Heart left ventricle (tissue), 16 donors: ENCODE measurements around the gene SUGP1. TPM values are rescaled to one million over a fixed set of nuclear protein-coding genes. Genes with fewer than 3 reads are reported as not detected.
"Not testable (repeated sequence)": the region's sequence is repeated elsewhere in the genome, so short reads cannot be mapped to it uniquely, and the experiment has no call there.

Source experiments
- ATAC-seq, 4 donors: fragments of 200-7000 bp; cut with Tn5 transposase; one replicate each; pipeline ENCODE4 v1.9.1; 2020 to 2022; ENCODE audit warnings: moderate library complexity in 4 of 4, mild to moderate bottlenecking in 3 of 4, moderate number of reproducible peaks in 1 of 4
- DNase-seq, 5 donors: peaks; one replicate each; pipeline ENCODE4 v3.0.0-alpha.2; 2020
- H3K27ac ChIP-seq, 12 donors: fragments of 200-600 bp; sonication (generic) in 4 of 12; one replicate each; pipeline versions ENCODE4 v1.5.0 to v1.8.0; 2016 to 2022; ENCODE audit warnings: mild to moderate bottlenecking in 2 of 12
- H3K27me3 ChIP-seq, 9 donors: fragments of 200-600 bp; sonication (generic) in 2 of 9; one replicate each; pipeline versions ENCODE4 v1.5.1 to v1.8.0; 2016 to 2022; ENCODE audit warnings: mild to moderate bottlenecking in 3 of 9
- H3K36me3 ChIP-seq, 9 donors: fragments of 200-600 bp; sonication (generic) in 2 of 9; one replicate each; pipeline versions ENCODE4 v1.5.0 to v1.8.0; 2018 to 2022; ENCODE audit warnings: mild to moderate bottlenecking in 2 of 9
- H3K4me1 ChIP-seq, 12 donors: fragments of 200-600 bp; sonication (generic) in 4 of 12; one replicate each; pipeline versions ENCODE4 v1.5.0 to v1.8.0; 2016 to 2022; ENCODE audit warnings: mild to moderate bottlenecking in 3 of 12
- H3K4me3 ChIP-seq, 12 donors: fragments of 200-600 bp; sonication (generic) in 4 of 12; one replicate each; pipeline versions ENCODE4 v1.5.0 to v1.8.0; 2017 to 2022; ENCODE audit warnings: mild to moderate bottlenecking in 9 of 12, moderate library complexity in 4 of 12
- H3K9me3 ChIP-seq, 12 donors: fragments of 200-600 bp; sonication (generic) in 4 of 12; one replicate each; pipeline versions ENCODE4 v1.5.0 to v1.8.0; 2016 to 2022; ENCODE audit warnings: mild to moderate bottlenecking in 1 of 12
- POLR2A ChIP-seq, 2 donors: fragments of 450-650 bp; IDR thresholded peaks; one replicate each; pipeline ENCODE4 v1.6.1; 2017; ENCODE audit warnings: antibody characterized with exemption in 2 of 2, mild to moderate bottlenecking in 2 of 2, moderate library complexity in 2 of 2
- WGBS, 4 donors: extraction: QIAGEN DNeasy Blood & Tissue Kit in 2 of 4; methylation state at CpG; one replicate each; pipeline versions ENCODE4 v1.1.5 to v1.1.7; 2013 to 2018; 5-methylcytosine and 5-hydroxymethylcytosine counted together
- intact Hi-C, 10 donors: fragments of 100-400 bp; cut with DNase I; formaldehyde crosslinking; loops; one replicate each; pipeline versions ENCODE4 v1.11.1 to v1.14.2; 2022
- polyA plus RNA-seq, 2 donors: library from polyadenylated mRNA; stranded (reverse); fragments of 200-250 nt; gene quantifications; one replicate each; pipeline ENCODE4 v1.2.3, GENCODE V29; 2013
- total RNA-seq, 9 donors: library from RNA; depleted of rRNA in 2 of 9; stranded (reverse); fragments of >200 nt in 2 of 9; fragmentation: NEBNext Ultra II Directional in 3 of 9; extraction: Animal tissue kit (Norgen Biotek cat#: 25700) in 3 of 9; gene quantifications; one replicate each; pipeline versions ENCODE4 v1.1.0 to v1.2.4, GENCODE V29; 2016 to 2023
- TF ChIP-seq, protein P1 (sequence below), 12 donors: fragments of 200-600 bp; sonication (generic) in 4 of 12; IDR thresholded peaks; one replicate each; pipeline versions ENCODE4 v1.5.0 to v1.8.0; 2018 to 2022; ENCODE audit warnings: antibody characterized with exemption in 12 of 12, mild to moderate bottlenecking in 5 of 12
- donor health status: ischemic (EF 13 %, LVEDD 7.1; RV severe dilation, severe dysfunction).
- donor health status: healthy with polysubstance abuse.
- donor health status: DM: no; HTN: yes; CAD: no.
- donor health status: DM: no; HTN: no; CAD: no.
- donor health status: ischemic (EF 25% LVEDD 6.9; RV normal size, moderate dysfunction).
- donor health status: ischemic (EF 25% LVEDD 5.7; RV mildly dilated, moderate dysfunction).
- donor health status: healthy.
- donor health status: DM: yes; HTN: yes; CAD: no.
- donor health status: ischemic (EF 35%, LVEDD 5.7; RV mildly dilated, moderate dysfunction).
- donor health status: nonischemic (EF 11% LVEDD 7.7; RV severe dilation, severe dysfunction).
- donor health status: DM: yes; HTN: yes; CAD: no.
- donor health status: PGD.
- donor health status: ischemic (EF 29% LVEDD 5.4; RV normal size, mild dysfunction).
- donor health status: nonischemic (EF 23%, LVEDD 6.1; RV moderate dilation, normal function).

Gene SUGP1
- total and polyA plus RNA-seq, 11 donors, result 28.7 to 53.4 (median 41.0) TPM

DNA sequence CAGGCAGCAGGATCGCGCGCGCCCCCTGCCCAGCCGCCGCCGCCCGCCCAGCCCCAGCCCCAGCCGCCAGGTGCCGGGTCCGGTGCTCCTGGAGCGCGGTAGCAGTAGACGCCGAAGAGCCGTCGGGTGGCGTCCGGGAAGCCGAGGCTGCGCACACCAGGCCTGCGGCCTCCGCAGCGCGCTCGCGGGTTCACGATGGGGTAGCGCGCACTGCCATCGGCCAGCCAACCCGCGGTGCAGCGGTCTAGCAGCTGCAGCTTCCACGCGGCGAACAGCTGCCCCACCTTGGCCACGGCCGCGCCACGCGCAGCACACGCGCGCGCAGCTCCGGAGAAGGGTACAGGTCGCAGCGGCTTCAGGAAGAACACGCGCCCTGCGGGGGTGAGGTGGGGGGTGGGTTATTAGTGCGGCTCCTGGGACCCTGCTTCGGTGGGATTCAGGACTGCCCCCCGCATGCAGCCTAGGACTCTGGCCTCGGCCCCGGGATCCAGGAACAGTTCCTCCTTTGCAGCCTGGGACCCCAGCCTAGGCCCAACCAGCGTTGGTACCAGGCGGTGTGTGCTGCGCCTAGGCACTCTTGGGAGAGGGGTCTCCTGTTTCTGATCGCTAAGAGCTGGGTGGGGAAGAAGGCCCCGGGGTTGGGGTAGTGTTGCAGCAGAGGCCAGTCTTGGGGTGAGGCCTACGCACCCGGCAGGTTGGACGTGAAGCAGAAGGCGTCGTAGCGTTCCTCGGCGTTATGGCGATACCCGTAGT is 62.3 kb downstream of the SUGP1 start:
- H3K4me3 ChIP-seq, result no peak overlapping the region
- intact Hi-C loops, result no loop called here
- peaks cover 0 to 8% (median 0%) of the 10 kb centered on the region in 12 donors for H3K9me3 ChIP-seq
- DNase-seq (no peak), ATAC-seq (no peak)
- H3K27ac ChIP-seq, result no peak overlapping the region
- 67 to 83% (median 76%) methylated on average over 28 to 72 of the region's 72 CpGs for WGBS, 4 donors
- no peaks in the 10 kb centered on the region for H3K36me3 ChIP-seq
- H3K27me3 ChIP-seq, result peaks cover 8 to 90% (median 42%) of the 10 kb centered on the region in 9 donors
- TF ChIP-seq POLR2A (IDR thresholded peaks at IDR 0.05), result no peak
- TF ChIP-seq, protein P1, sequence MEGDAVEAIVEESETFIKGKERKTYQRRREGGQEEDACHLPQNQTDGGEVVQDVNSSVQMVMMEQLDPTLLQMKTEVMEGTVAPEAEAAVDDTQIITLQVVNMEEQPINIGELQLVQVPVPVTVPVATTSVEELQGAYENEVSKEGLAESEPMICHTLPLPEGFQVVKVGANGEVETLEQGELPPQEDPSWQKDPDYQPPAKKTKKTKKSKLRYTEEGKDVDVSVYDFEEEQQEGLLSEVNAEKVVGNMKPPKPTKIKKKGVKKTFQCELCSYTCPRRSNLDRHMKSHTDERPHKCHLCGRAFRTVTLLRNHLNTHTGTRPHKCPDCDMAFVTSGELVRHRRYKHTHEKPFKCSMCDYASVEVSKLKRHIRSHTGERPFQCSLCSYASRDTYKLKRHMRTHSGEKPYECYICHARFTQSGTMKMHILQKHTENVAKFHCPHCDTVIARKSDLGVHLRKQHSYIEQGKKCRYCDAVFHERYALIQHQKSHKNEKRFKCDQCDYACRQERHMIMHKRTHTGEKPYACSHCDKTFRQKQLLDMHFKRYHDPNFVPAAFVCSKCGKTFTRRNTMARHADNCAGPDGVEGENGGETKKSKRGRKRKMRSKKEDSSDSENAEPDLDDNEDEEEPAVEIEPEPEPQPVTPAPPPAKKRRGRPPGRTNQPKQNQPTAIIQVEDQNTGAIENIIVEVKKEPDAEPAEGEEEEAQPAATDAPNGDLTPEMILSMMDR (IDR thresholded peaks at IDR 0.05), result no peak
- peaks cover 0 to 10% (median 0%) of the 10 kb centered on the region in 12 donors for H3K4me1 ChIP-seq

DNA sequence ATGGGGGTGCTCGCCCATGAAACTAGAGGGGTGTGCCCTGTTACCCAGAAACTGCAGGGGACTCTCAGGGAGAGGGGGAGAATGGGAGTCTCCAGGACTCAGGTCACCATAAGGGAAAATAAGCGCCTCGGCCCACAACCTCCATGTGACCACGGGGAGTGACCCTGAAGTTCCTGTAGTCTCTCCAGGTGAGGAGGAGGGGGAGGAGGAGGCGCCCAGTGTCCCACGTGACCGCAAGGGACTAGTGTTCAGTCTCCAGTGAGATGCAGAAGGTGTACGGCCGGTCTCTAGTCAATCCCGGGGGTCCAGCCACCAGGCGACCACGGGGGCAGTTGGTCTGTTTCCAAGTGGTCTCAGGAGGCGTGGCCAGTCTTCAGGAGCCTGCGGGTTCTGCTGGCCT is 63.2 kb downstream of the SUGP1 start:
- Histone ChIP-seq H3K27ac (no peak overlapping the region), H3K4me1 (peaks cover 0 to 10% (median 0%) of the 10 kb centered on the region in 12 donors), H3K36me3 (no peaks in the 10 kb centered on the region), H3K27me3 (peaks cover 8 to 90% (median 36%) of the 10 kb centered on the region in 9 donors), H3K4me3 (no peak overlapping the region), H3K9me3 (peaks cover 0 to 8% (median 0%) of the 10 kb centered on the region in 12 donors)
- 65 to 79% (median 68%) methylated on average over 8 to 14 of the region's 14 CpGs for WGBS, 4 donors
- TF ChIP-seq, protein P1 (IDR thresholded peaks at IDR 0.05), result no peak
- TF ChIP-seq POLR2A (IDR thresholded peaks at IDR 0.05), result no peak
- intact Hi-C loops, result no loop called here
- DNase-seq, result no peak
- ATAC-seq, result no peak

DNA sequence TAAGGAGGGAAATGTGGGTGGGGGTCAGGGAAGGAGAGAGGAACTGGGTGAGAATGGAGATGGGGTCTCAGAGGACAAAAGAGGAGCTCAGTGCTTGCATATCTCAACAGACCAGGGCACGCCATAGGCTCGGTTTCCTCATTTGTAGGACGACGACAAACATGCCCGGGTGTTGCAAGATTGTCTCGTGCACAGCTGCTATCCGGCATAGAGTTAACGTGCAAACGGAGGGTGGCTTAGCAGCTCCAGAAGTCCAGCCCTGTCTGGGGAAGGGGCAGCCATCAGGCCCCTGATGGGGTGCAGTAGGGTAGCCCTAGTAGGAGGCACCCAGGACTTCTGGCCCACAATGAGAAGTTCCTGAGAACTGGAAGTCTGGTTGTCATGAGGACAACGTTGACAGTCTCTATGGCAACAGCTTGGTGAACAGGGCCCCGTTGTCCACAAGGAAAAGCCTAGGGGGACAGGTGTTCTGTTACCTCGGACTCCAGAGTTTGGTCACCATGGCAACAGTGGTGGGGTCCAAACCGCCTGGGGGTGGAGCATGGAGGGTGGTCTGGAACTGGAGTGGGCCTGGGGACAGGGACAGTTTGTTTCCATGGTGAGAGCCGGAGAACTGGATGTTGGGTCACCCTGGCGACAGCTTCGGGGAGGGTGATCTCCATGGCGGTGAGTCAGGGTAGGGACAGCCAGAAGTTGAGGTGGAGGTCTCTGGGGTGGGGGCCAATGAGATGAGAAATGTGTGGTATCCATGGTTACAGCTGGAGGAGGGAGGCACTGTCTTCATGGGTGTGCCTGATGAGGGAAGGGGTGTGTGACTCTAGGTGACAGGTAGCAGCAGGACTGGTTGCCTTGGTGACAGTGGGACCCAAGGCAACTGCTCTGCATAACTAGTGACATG is 64.0 kb downstream of the SUGP1 start:
- peaks cover 5 to 89% (median 30%) of the 10 kb centered on the region in 9 donors for H3K27me3 ChIP-seq
- H3K27ac ChIP-seq, result no peak overlapping the region
- no peak for DNase-seq
- H3K4me3 ChIP-seq, result no peak overlapping the region
- TF ChIP-seq, protein P1 (IDR thresholded peaks at IDR 0.05), result no peak
- TF ChIP-seq POLR2A (IDR thresholded peaks at IDR 0.05), result no peak
- WGBS, 4 donors, result 53 to 68% (median 56%) methylated on average over 17 of the region's 17 CpGs
- peaks cover 0 to 8% (median 0%) of the 10 kb centered on the region in 12 donors for H3K9me3 ChIP-seq
- no peaks in the 10 kb centered on the region for H3K36me3 ChIP-seq
- intact Hi-C loops, result no loop called here
- peaks cover 0 to 6% (median 0%) of the 10 kb centered on the region in 12 donors for H3K4me1 ChIP-seq
- no peak for ATAC-seq

DNA sequence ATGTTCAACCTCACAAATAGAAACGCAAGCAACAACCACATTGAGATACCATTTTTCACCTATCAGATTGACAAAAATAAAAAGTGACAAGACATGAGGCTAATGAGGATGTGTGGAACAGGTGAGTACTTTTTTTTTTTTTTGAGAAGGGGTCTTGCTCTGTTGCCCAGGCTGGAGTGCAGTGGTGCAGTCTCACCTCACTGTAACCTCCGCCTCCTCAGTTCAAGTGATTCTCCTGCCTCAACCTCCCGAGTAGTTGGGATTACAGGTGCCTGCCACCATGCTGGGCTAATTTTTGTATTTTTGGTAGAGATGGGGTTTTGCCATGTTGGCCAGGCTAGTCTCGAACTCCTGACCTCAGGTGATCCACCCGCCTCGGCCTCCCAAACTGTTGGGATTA is 66.9 kb downstream of the SUGP1 start:
- intact Hi-C loops, H3K4me3 ChIP-seq, H3K27ac ChIP-seq, ATAC-seq, H3K36me3 ChIP-seq, H3K9me3 ChIP-seq, DNase-seq, H3K4me1 ChIP-seq: not testable (repeated sequence)
- WGBS, 4 donors, result 83 to 90% (median 88%) methylated on average over 6 of the region's 6 CpGs
- peaks cover 0 to 78% (median 19%) of the 10 kb centered on the region in 9 donors for H3K27me3 ChIP-seq
